Heart left ventricle (tissue), 13 donors: ENCODE measurements around the gene FLT4.

Source experiments
- POLR2A ChIP-seq, 2 donors: fragments of 450-650 bp; IDR thresholded peaks; one replicate each; pipeline ENCODE4 v1.6.1; 2017; ENCODE audit warnings: antibody characterized with exemption in 2 of 2, mild to moderate bottlenecking in 2 of 2, moderate library complexity in 2 of 2
- TF ChIP-seq, protein P1 (sequence below), 12 donors: fragments of 200-600 bp; sonication (generic) in 4 of 12; IDR thresholded peaks; one replicate each; pipeline versions ENCODE4 v1.5.0 to v1.8.0; 2018 to 2022; ENCODE audit warnings: antibody characterized with exemption in 12 of 12, mild to moderate bottlenecking in 5 of 12
- donor health status: ischemic (EF 13 %, LVEDD 7.1; RV severe dilation, severe dysfunction).
- donor health status: DM: no; HTN: yes; CAD: no.
- donor health status: DM: no; HTN: no; CAD: no.
- donor health status: ischemic (EF 25% LVEDD 6.9; RV normal size, moderate dysfunction).
- donor health status: ischemic (EF 25% LVEDD 5.7; RV mildly dilated, moderate dysfunction).
- donor health status: ischemic (EF 35%, LVEDD 5.7; RV mildly dilated, moderate dysfunction).
- donor health status: nonischemic (EF 11% LVEDD 7.7; RV severe dilation, severe dysfunction).
- donor health status: DM: yes; HTN: yes; CAD: no.
- donor health status: PGD.
- donor health status: ischemic (EF 29% LVEDD 5.4; RV normal size, mild dysfunction).
- donor health status: nonischemic (EF 23%, LVEDD 6.1; RV moderate dilation, normal function).

DNA sequence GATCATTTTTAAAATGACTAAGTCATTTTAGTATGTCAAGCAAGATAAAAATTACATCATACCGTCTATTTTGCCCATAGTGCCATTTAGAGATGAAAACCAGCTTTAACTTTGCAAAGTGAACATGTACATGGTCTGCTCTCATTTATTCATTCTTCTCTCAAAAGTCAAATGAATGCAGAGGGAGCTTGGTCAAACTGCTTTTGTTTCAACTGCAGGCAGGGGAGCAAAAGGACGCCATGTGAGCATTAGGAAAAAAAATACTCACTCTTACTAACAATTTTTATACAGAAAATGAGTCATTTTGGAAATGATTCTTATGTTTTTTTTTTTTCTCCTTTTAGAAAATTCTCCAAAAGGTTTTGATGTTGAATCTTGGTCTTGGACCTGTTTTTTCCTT, 73.8 kb downstream of the FLT4 start:
- no peak for TF ChIP-seq POLR2A (IDR thresholded peaks at IDR 0.05)
- TF ChIP-seq, protein P1, sequence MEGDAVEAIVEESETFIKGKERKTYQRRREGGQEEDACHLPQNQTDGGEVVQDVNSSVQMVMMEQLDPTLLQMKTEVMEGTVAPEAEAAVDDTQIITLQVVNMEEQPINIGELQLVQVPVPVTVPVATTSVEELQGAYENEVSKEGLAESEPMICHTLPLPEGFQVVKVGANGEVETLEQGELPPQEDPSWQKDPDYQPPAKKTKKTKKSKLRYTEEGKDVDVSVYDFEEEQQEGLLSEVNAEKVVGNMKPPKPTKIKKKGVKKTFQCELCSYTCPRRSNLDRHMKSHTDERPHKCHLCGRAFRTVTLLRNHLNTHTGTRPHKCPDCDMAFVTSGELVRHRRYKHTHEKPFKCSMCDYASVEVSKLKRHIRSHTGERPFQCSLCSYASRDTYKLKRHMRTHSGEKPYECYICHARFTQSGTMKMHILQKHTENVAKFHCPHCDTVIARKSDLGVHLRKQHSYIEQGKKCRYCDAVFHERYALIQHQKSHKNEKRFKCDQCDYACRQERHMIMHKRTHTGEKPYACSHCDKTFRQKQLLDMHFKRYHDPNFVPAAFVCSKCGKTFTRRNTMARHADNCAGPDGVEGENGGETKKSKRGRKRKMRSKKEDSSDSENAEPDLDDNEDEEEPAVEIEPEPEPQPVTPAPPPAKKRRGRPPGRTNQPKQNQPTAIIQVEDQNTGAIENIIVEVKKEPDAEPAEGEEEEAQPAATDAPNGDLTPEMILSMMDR (IDR thresholded peaks at IDR 0.05): no peak
